8988T (cell line): ENCODE measurements around the gene TSGA10IP.

Experiments
- DNase-seq: peaks from one replicate; pipeline ENCODE4 v3.0.0; 2011

The TSGA10IP gene

DNA sequence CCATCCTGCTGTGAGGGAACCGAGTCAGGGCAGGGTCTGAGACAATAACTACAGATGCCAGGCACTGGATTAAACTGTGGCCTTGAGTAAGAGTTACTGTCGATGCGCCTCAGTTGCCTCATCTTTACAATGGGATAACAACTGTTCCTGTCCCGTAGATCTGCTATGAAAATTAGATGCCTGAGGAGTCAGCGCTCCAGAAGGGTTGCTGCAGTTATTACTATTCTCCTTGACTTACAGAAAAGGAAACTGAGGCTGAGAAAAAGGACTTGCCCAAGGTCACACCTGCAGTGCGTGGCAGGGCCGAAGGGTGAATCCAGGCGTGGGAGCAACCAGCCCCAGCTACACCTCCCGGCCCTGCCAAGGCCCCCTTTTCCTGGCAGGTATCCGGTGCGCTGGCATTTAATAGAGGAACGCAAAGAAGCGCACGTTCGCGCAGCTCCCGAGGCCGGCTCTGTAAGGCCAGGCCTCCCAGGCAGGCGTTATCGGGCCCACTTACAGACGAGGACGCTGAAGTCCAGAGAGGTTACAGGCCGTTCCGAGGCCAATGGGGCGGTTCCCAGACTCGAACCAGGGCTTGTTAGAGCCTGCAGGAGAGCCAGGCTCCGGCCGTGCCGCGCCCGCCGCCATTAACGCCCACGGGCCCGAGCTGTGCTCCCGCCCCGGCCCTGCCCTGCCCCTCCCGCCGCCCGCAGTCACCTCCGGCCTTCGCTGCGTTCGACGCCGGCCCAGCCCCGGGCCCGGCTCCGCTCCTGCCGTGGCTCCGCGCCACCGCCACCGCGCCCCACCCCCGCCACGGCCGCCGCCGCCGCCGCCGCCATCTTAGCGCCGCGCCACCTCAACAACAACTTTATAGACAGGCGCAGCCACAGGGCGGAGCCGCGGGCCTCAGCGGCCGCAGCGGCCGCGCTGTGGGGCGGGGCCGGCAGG is 26.8 kb upstream of the TSGA10IP start, which contains the start of gene C11orf68:
TSS of gene C11orf68 (minus strand) at position 852 of the 930 bp plus-strand sequence. CDS start at position 821, 31 bp downstream.
- DNase-seq, result no peak

DNA sequence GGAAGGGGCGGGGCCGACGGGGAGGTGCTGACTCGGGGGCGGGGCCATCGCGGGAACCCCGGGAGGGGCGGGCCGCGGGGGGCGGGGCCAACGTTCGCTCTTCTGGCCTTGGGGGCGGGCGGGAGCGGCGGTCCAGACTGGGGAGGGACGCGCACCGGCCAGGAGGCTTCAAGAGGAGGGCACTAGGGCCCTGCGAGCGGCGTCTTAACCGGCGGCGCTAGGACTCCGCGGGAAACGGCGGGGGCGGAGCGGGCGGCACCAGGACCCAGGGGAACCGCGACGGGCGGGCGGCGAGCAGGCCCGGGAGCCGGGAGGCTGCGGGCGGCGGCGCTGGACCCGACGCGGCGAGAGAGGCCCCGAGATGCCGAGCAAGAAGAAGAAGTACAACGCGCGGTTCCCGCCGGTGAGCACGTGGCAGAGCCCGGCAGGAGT is 26.1 kb upstream of the TSGA10IP start, which contains the start of gene DRAP1:
TSS of gene DRAP1 (plus strand) at position 286 of the 432 bp plus-strand sequence. CDS start at position 362, 76 bp downstream.
- peak; percentile 92 for DNase-seq

DNA sequence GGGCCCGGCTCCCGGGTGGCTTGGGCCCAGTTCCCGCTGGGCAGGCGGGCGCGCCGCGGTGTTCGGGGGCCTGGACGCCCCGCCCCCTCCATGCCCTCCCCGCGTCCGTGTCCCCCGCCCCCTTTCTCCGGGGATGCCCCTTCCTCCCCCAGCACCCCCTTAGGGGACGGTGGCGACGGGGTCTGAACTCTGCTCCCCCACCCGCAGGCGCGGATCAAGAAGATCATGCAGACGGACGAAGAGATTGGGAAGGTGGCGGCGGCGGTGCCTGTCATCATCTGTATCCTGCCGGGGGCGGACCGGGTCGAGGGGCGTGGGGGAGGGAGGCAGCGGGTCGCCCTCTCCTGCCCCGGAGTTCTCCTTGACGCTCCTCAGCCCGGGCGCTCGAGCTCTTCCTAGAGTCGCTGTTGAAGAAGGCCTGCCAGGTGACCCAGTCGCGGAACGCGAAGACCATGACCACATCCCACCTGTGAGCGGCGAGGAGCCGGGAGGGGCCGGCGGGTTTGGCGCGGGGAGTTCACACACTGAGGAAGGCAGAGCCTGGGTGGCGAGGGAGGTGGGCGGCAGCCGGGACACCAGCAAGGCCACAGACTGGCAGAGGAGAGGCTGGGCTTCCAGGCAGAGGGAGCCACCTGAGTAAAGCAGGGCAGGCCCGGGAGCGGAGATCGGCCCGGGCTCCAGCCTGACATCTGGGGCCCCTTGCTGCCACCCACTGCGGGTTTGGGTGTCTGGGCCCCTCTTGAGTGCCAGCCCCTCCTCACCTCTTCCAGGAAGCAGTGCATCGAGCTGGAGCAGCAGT is 25.5 kb upstream of the TSGA10IP start:
- no peak for DNase-seq

DNA sequence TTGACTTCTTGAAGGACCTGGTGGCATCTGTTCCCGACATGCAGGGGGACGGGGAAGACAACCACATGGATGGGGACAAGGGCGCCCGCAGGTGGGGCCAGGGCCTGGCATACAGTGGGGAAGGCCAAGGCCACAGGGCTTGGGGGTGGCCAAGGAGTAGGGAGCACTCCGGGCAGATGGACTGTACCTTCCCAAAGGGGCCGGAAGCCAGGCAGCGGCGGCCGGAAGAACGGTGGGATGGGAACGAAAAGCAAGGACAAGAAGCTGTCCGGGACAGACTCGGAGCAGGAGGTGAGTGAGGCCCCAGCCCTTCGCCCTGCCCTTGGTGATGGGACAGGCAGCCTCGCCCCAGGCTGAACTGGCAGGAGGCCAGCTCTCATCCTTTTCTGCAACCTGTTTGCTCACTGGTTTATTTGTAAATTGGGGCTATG is 24.9 kb upstream of the TSGA10IP start:
- no peak for DNase-seq

DNA sequence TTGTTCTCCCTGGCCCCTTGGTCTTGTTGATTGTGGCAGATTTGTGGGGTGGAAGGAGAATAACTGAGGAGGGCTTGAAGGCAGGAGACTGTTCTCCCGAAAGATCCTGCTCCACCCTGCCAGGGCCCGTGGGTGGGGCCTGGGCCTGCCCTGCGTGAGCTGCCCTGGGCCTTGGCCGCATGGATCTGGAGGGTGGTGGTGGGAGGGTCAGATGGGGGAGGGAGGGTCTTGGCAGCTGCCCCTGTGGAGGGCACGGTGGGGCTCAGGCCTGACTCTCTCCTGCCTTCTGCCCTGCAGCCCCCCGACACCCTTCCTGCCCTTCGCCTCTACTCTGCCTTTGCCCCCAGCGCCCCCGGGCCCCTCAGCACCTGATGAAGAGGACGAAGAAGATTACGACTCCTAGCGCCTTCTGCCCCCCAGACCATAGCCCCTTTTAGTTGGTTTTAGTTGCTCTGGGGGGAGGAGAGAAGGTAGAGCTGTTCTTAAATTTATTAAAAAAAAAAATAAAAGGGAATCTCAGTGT is 24.2 kb upstream of the TSGA10IP start:
- no peak for DNase-seq

DNA sequence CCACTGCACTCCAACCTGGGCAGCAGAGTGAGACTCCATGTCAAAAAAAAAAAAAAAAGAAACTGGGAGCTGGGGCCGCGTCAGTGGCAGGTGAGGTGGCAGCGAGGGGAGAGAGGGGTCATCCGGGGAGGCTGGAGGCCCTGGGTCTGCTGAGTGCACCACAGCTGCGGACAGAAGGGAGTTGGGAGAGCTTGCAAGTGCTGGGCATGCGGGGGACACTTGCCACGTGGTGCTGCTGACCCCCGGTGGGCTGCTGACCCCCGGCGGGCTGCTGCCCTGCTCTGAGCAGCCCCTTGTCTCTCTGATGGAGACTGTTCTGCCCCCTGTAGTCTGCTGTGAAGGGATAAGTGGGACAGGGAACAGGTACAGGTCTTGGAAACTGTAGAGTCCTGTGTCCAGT is 23.4 kb upstream of the TSGA10IP start:
- no peak for DNase-seq

DNA sequence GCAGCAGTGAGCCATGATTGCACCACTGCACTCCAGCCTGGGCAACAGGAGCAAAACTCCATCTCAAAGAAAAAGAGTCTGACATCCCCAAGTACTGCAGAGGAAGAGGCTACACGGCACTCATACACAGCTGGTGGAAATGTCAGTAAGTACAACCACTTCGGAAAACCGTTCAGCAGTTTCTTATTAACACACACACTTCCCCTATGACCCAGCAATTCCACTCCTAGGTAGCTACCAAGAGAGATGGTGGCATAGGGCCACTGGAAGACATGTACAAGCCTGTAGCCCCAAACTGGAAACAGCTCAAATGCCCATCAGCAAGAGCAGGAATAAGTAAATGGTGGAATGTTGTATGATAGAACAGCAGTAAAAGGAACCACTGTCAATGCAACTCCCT is 22.7 kb upstream of the TSGA10IP start:
- DNase-seq, result no peak

DNA sequence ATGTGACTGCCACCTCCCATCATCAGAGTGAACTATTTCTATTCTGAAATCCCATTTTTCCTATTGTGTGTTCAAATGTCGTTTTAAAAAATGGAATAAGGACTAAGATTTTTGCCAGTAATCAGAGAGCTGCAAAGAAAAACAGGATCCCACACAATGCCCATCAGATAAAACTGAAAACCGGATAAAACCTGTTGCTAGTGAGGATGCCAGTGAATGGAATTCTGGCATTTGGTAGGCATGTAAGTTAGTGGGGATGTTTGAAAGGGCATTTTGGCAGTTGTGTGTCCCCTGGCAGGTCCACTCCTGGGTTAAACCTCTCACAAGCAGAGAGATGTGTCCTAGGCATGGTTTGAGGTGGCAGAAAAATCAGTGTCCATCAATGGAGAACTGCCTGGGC is 19.9 kb upstream of the TSGA10IP start:
- DNase-seq, result no peak

DNA sequence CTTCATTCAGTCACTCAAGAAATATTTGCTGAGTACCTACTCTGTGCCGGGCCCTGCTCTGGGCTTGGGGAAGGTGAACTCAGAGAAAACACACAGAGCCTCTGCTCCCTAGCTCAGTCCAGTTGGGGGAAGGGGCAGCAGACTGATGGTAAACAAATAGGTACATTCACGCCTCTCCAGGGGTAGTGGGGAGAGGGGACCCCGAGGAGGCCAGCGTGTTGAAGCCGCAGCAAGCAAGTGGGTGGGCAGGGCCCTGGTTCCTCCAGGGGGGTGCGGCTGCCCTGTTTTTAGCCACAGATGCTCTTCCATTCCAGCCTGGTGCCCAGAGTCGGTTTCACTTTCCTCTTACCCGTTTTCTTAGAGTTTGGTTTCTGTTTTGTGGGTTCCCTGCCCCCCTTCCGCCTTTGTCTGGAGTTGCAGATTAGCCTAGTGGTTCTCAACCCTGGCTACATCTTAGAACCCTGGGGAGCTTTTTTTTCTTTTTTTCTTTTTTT is 17.3 kb upstream of the TSGA10IP start:
- no peak for DNase-seq

DNA sequence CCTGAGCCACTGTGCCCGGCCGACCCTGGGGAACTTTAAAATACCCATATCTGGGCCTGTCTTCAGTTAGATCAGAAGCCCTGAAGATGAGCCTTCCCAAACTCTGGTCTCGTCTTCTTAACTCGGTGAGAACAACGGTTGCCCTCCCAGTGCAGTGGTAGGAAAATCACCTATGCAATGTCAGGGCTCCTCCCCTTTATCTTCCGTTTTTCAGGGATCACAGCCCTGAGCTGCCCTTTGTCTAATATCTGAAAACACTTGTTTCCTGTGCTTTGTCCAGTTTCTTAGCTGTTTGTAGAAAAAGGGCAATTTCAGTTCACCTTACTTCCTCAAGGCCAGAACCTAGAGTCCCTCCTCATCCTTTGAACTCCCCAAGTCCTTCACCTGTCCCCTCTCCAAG is 16.6 kb upstream of the TSGA10IP start:
- no peak for DNase-seq

DNA sequence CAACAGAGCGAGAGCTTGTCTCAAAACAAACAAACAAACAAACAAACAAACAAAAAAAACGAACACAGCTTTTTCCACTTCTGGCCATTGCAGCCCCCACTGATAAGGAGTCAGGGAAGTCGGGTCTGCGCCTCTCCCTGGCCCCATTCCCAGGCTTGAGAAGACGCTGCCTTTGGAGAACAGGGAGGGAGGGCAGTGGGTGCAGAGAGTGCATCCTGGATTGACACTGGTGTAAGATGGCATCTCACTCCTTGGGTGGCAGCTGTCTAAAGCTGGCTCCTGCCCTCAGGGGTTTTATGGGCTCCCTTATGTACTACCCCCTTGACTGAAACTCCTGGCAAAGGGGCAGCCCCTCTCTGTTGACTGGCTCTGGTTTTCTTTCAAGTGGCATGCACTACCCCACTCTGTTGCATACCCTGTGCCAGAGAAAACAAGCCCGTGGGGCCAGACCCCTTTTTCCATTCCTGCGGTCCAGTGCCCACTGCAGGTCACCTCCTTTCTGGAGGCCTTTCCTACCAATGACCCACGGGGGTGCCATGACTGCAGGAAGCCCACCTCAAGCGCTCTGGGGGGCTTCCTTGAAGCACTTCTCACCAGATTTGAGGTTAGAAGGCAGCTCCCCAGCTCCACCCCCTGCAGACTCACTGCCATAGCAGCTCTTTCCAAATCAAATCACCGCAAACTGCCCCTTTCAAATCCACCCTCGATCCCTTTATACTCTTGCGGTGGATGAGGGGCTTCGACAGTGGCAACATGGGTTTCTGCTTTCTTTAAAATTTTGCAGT is 13.3 kb upstream of the TSGA10IP start:
- DNase-seq, result no peak

DNA sequence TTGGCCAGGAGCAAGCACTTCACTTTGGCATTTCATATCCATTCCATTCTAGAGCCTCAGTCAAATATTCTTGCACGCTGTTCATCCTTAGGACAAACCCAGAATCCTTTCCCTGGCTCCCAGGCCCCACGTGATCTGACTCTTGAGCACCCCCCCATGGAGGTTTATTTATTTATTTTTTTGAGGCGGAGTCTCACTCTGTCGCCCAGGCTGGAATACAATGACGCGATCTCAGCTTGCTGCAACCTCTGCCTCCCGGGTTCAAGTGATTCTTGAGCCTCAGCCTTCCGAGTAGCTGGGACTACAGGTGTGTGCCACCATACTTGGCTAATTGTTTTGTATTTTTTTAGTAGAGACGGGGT is 12.7 kb upstream of the TSGA10IP start:
- DNase-seq, result no peak

DNA sequence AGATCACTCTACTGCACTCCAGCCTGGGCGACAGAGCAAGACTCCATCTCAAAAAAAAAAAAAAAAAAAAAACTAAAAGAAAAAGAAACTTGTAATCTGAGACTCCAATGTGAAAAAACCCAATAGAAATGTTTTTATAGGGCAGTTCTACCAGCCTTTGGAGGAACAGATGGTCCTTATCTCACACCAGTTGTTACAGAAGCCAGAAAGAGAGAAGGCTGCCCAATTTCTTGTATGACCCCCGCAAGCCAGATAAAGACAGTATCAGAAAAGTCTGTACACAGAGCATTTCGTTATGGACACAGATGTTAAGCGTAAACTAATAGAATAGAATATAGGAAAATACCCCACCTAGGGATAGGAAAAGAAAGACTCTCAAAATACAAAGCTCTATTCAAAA is 11.3 kb upstream of the TSGA10IP start:
- no peak for DNase-seq

DNA sequence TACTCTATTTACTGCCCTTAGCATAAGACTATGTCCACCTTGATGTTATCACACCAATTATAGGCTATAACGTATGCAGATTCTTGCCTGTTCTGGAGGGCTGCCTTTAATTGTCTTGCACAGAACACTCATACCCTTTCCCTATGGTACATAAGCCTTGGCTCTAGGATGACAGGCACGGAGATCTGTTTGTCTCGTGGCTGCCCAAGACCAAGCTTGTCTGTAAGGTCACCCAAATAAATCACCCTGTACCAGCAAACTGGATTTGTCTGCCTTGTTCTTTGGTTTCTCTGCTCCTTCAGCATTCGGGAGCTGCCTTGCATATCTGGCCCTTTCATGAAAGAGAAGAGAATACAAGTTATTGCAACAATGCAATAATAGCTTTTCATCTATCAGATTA is 7.5 kb upstream of the TSGA10IP start:
- no peak for DNase-seq

DNA sequence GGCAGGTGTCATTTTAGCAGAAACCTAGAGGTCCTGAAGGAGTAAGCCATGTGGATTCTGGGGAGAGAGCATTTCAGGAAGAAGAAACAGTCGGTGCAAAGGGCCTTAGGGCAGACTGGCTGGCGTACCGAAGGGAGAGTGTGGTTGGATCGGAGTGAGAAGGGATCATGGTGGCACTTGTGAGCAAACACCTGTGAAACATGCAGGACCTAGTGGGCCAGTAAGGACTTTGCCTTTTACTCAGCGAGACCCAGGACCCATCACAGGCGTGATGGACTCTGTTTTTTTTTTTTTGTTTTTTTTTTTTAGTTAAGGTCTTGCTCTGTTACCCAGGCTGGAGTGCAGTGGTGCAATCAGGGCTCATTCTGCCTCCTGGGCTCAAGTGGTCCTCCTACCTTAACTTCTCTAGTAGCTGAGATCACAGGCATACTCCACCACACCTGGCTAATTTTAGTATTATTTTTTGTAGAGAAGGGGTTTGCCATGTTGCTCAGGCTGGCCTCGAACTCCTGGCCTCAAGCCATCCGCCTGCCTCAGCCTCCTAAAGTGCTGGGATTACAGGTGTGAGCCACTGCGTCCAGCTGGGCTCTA is 3.5 kb upstream of the TSGA10IP start:
- no peak for DNase-seq

DNA sequence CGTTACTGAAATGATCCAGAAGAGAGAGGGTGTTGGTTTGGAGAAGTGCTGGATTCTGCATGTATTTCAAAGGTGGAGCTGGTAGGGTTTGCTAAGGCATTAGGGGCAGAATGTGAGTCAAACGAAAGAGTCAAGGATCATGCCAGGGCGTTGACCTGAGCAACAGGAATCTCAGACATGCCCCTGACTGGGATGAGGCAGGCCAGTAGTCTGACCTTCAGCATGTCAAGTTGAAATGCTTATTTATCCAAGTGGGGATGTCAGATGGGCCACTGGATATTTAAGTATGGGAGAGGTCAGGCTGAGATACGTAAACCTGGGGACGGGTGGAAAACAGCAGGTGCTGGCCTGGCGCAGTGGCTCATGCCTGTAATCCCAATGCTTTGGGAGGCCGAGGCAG is 2.7 kb upstream of the TSGA10IP start:
- no peak for DNase-seq

DNA sequence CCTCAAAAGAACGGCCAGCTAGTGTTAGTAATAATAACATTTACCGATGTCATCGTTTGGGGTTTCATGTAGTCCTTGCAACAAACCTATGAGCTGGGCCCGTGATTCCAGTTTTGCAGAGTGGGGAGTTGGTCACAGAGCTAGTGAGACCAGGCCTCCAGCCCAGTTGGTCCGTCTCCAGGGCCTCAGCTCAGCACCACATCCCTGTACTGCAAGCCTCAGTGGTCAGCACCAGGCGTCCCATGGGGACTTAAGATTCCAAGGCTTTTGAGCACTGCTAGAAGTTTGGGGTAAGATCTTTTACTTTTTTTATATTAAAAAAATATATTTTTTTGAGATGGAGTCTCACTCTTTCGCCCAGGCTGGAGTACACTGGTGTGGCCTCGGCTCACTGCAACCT is 1.1 kb upstream of the TSGA10IP start:
- no peak for DNase-seq

DNA sequence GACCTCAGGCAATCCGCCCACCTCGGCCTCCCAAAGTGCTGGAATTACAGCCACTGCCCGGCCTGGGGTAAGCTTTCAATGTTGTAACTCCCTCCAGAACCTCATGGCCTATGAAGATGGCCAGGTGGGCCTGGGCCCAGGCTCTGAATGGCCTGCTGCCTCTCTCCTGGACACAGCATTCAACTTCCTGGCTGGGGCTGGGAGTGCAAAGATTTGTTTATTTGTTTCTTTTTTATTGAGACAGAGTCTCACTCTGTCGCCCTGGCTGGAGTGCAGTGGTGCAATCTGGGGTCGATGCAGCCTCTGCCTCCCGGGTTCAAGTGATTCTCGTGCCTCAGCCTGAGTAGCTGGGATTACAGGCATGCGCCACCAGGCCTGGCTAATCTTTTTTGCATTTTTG is 513 bp upstream of the TSGA10IP start:
- DNase-seq, result no peak

DNA sequence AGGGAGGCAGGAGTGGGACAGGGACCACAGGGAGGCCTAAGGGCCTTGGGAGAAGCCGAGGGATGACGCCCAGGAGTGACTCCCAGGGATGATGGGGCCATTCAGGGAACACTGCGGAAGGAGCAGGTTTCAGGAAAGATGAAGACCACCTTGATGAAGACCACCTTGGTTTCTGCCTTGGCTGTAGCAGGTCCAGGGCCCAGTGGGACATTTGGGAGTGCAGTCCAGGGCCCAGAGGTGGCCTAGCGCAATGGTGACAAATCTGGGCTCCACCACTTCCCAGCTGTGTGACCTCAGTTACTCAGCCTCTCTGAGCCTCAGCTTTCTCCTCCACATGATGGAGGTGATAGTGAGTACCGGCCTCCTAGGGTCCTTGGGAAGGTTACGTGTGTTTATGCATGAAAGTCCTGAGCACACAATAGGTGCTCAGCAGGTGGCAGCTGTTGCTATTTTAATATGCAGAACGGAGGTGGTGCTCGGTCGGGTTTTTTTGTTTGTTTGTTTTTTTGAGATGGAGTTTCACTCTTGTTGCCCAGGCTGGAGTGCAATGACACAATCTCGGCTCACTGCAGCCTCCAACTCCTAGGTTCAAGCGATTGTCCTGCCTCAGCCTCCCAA is 770 bp downstream of the TSGA10IP start:
- no peak for DNase-seq

DNA sequence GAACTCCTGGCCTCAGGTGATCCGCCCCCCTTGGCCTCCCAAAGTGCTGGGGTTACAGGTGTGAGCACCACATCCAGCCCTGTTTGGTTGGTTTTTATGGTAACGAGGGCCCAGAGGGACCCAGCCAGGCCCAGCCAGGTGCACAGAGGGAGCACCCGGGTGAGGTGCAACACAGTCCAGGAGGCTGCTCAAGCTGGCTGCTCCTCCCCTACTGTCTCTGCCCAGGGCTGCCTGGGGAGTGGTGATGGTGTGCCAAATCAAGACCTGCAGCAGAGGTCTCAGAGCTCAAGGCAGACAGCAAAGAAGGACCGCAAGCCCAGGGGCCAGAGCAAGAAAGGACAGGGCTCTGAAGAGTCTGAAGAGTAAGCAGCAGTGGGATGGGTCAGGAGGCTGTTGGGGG is 1.4 kb downstream of the TSGA10IP start:
- DNase-seq, result no peak

DNA sequence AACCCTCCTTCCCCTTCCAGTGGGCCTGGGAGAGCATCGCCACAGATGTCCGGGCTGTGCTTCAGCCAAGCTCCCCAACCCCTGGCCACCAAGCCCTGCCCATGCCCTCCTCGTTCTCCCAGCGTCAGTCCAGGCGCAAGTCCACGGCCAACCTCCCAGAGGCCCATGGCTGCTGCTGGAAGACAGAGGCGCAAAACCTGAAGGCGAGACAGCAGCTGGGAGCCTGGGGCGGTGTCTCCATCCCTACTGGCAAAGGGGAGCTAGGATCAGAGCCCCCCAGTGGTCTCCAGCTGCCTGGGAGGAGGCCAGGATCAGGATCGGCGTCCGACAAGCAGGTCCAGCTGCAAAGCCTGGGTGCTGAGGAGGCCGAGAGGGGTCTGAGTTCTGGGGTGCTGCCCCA is 1.9 kb downstream of the TSGA10IP start:
- DNase-seq, result no peak
